ENCODE data around the gene GLOD5.

The GLOD5 gene

DNA sequence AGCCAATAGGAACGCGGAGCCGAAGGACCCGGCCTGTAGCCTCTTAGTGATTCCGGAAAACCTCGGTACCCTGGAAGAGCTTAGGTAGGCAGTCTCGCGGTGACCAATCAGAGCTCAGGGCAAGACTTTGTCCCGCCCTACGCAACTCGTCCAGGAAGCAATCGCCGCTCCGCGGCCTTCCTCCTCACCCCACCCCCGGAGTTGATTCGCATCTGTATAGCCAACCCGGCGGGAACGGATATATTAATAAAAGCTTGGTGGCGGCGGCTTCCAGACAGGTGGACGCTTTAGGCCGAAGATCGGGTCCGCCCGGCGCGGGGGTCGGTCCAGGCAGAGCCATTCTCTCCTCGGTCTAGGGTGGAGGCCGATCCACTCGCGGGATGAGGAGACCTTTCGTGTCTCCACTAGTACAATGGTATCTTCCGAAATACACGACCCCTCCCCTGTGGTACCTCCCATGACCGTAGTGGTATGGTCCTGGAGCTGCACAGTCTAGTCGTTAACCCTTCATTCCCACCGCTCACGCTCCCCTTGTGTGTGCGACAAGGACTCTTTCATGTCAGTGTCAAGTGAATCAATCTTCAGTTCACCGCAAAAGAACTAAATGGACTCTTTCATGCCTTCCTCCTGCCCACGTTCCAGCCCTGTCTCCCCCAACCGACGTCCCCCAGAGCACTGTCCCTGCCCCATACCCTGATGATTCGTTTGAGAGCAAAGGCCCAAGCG is 24.2 kb upstream of the GLOD5 start:
- TF ChIP-seq CTCF (conservative IDR thresholded peaks at IDR 0.05; ENCODE audit: low read depth, low read length): no peak

DNA sequence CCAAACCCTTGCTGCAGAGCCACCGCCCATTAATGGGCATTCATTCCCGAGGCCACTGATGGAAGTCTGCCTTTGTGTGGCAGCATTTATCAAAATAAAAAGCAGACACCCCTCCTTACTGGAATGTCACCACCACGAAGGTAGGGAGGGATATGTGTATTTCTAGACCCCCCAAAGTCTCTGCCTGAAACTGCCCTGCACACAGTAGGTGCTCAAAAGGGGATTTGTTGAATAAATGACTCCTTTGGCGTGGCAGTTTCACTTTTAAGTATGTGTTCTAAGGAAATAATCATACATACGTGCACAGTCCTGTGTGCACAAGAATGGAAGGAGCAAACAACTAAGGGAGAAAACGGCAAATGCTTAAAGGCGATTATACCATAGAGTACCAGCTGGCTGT is 23.6 kb upstream of the GLOD5 start:
- peak overlapping the region; percentile 63 for H3K4me3 ChIP-seq (ENCODE audit: low read length)
- no peak for DNase-seq (ENCODE audit: low read depth)
- TF ChIP-seq CTCF (conservative IDR thresholded peaks at IDR 0.05; ENCODE audit: low read depth, low read length): no peak

More for the DNA sequence above, 24.2 kb upstream of the GLOD5 start:
- peak overlapping the region; percentile 63 for H3K4me3 ChIP-seq (ENCODE audit: low read length)
- peak; percentile 94 for DNase-seq (ENCODE audit: low read depth)

- H3K4me3 ChIP-seq (ENCODE audit: low read length): no peak overlapping the region
- no peak for TF ChIP-seq CTCF (conservative IDR thresholded peaks at IDR 0.05; ENCODE audit: low read depth, low read length)
- DNase-seq (ENCODE audit: low read depth): no peak
Observed at GRCh38 chrX:48741834-48742233, 19.7 kb upstream of the GLOD5 start.

- no peak overlapping the region for H3K4me3 ChIP-seq (ENCODE audit: low read length)
- DNase-seq (ENCODE audit: low read depth): no peak
- no peak for TF ChIP-seq CTCF (conservative IDR thresholded peaks at IDR 0.05; ENCODE audit: low read depth, low read length)
Observed at GRCh38 chrX:48745222-48745621, 16.3 kb upstream of the GLOD5 start.

GRCh38 chrX:48747415-48748016 is 14.0 kb upstream of the GLOD5 start:
- DNase-seq (ENCODE audit: low read depth): no peak
- no peak overlapping the region for H3K4me3 ChIP-seq (ENCODE audit: low read length)
- no peak for TF ChIP-seq CTCF (conservative IDR thresholded peaks at IDR 0.05; ENCODE audit: low read depth, low read length)

DNA sequence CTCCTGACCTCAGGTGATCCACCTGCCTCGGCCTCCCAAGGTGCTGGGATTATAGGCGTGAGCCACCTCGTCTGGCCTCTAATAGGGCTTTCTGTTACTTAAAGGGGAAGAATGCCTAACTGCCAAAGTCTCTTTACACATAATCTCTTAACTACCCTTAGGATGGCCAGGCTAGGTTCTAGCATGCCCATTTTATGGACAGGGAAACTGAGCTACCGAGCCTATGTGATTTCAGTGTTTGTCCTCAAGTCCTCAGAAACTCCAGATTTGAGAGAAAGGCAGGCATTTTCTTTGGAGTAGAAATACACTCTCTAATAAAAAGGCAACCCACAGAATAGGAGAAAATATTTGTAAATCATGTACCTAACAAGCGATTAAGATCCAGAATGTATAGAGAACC is 12.4 kb upstream of the GLOD5 start:
- H3K4me3 ChIP-seq (ENCODE audit: low read length): no peak overlapping the region
- DNase-seq (ENCODE audit: low read depth): no peak
- TF ChIP-seq CTCF (conservative IDR thresholded peaks at IDR 0.05; ENCODE audit: low read depth, low read length): no peak

DNA sequence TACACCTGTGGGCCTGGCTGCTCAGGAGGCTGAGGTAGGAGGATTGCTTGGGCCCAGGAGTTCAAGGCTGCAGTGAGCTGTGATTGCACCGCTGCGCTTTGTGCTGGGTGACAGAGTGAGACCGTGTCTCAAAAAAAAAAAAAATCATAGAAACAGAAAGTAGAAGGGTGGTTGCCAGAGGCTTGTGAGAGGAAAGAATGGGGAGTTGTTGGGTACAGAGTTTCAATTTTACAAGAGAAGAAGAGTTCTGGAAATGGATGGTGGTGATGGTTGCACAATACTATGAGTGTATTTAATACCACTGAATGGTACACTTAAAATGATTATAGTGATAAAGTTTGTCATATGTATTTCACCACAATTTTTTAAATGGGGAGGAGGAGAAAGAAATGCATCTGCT is 10.2 kb upstream of the GLOD5 start:
- no peak overlapping the region for H3K4me3 ChIP-seq (ENCODE audit: low read length)
- no peak for TF ChIP-seq CTCF (conservative IDR thresholded peaks at IDR 0.05; ENCODE audit: low read depth, low read length)
- no peak for DNase-seq (ENCODE audit: low read depth)

Data from retinal pigment epithelial cell (primary cell).